Measurements from ENCODE around the gene CEBPA.

DNA sequence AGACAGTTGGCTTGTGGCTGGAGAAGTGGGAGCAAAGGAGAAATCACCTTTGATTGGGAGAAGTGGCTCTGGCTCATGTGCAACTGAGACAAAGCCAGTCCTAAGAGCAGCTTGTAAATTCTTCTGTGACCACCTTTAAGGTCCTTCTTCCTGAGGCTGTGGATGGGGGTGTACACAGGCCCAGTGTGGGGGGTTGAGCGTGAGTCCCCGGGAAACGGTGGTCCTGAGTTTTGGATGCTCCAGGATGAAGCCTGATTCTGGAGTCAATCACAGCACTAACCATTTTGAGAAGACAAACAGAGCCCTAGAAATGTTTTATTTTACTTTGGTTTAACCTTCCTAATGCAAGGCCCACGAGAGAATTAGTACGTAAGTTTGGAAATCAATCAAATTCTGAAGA is 3.9 kb upstream of the CEBPA start:
- TF ChIP-seq CTCF (IDR thresholded peaks at IDR 0.05; ENCODE audit: low read depth, low read length) (no peak), EZH2phosphoT487 (IDR thresholded peaks at IDR 0.05; ENCODE audit: low read depth) (no peak)
